ENCODE results near the gene TGM1.

DNA sequence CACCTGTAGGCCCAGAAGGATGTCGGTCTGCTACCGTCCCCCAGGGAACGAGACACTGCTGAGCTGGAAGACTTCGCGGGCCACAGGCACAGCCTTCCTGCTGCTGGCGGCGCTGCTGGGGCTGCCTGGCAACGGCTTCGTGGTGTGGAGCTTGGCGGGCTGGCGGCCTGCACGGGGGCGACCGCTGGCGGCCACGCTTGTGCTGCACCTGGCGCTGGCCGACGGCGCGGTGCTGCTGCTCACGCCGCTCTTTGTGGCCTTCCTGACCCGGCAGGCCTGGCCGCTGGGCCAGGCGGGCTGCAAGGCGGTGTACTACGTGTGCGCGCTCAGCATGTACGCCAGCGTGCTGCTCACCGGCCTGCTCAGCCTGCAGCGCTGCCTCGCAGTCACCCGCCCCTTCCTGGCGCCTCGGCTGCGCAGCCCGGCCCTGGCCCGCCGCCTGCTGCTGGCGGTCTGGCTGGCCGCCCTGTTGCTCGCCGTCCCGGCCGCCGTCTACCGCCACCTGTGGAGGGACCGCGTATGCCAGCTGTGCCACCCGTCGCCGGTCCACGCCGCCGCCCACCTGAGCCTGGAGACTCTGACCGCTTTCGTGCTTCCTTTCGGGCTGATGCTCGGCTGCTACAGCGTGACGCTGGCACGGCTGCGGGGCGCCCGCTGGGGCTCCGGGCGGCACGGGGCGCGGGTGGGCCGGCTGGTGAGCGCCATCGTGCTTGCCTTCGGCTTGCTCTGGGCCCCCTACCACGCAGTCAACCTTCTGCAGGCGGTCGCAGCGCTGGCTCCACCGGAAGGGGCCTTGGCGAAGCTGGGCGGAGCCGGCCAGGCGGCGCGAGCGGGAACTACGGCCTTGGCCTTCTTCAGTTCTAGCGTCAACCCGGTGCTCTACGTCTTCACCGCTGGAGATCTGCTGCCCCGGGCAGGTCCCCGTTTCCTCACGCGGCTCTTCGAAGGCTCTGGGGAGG, 47.9 kb upstream of the TGM1 start, which contains the start of gene LTB4R:
- TF ChIP-seq, protein P1, sequence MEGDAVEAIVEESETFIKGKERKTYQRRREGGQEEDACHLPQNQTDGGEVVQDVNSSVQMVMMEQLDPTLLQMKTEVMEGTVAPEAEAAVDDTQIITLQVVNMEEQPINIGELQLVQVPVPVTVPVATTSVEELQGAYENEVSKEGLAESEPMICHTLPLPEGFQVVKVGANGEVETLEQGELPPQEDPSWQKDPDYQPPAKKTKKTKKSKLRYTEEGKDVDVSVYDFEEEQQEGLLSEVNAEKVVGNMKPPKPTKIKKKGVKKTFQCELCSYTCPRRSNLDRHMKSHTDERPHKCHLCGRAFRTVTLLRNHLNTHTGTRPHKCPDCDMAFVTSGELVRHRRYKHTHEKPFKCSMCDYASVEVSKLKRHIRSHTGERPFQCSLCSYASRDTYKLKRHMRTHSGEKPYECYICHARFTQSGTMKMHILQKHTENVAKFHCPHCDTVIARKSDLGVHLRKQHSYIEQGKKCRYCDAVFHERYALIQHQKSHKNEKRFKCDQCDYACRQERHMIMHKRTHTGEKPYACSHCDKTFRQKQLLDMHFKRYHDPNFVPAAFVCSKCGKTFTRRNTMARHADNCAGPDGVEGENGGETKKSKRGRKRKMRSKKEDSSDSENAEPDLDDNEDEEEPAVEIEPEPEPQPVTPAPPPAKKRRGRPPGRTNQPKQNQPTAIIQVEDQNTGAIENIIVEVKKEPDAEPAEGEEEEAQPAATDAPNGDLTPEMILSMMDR (IDR thresholded peaks at IDR 0.05): peak in 5 of 6 experiments; percentile 2 to 57 (median 34)
- peak in 1 of 4 donors; percentile 54 for TF ChIP-seq POLR2A (IDR thresholded peaks at IDR 0.05)
